ENCODE data around the gene CPEB3.
"Not testable (repeated sequence)": the region's sequence is repeated elsewhere in the genome, so short reads cannot be mapped to it uniquely, and the experiment has no call there.

Gene CPEB3

DNA sequence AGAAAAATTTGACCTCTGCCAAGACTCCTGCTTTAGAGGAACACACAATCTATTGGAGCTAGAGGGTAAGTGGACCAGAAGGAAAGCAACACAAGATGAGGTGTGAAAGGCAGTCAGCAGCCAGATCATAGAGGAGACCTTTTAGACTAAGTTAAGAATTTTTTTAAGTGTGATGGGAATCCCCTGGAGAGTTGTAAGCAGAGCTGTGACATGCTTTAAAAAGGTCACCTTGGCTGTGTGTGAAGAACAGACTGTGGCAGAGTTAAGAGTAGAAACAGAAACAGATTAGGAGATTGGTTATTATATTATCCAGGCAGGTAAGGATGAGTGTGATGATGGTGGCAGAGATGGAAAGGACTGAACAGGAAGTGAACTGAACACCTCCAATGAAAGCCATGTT lies 23.5 kb downstream of the CPEB3 start:
- DNase-seq (ENCODE audit: low read depth), result no peak

DNA sequence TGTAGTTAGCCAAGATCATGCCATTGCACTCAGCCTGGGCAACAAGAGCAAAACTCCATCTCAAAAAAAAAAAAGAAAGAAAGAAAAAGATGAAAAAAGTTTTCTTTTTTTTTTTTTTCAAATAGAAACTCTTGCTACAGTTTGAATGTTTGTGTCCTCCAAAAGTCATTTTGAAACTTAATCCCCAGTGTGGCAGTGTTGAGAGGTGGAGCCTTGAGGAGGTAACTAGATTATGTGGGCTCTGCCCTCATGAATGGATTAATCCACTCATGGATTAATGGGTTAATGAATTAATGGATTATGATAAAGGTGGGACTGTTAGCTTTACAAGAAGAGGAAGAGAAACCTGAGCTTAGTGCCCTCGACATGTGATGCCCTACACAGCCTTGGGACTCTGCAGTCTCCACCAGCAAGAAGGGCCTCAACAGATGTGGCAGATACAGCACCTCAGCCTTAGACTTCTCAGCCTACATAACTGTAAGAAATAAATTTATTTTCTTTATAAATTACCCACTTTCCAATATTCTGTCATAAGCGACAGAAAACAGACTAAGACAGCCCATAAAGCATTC lies 25.1 kb downstream of the CPEB3 start:
- no peak for DNase-seq (ENCODE audit: low read depth)

DNA sequence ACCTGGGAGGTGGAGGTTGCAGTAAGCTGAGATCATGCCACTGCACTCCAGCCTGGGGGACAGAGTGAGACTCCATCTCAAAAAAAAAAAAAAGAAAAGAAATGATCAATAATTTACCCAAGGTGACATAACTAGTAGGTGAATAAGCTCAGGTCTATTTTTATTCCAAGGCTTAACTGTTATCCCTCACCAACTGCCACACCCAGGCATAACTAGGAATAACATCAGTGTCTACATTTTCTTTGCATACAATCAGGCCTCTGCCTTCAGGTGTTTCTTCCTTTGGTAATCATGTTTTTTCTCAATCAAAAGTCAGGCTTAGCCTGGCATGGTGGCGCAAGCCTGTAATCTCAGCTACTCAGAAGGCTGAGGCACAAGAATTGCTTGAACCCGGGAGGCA lies 26.6 kb downstream of the CPEB3 start:
- no peak for DNase-seq (ENCODE audit: low read depth)

DNA sequence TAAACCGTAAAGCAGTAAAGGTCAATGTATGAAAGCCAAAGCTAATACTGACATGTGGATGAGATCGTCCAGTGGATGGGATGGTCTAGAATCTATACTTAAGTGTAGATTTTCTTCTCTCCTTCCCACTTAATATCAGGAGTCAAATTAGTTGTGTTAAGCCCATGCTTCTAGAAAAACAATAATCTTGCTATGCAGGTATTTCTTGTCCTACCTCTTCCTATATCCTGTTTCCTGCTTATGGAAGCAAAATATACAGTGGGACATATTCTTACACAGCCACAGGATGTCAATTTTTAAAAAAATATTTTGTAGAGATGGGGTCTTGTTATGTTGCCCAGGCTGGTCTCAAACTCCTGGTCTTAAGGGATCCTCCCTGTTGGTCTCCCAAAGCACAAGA lies 27.5 kb downstream of the CPEB3 start:
- DNase-seq (ENCODE audit: low read depth), result no peak

DNA sequence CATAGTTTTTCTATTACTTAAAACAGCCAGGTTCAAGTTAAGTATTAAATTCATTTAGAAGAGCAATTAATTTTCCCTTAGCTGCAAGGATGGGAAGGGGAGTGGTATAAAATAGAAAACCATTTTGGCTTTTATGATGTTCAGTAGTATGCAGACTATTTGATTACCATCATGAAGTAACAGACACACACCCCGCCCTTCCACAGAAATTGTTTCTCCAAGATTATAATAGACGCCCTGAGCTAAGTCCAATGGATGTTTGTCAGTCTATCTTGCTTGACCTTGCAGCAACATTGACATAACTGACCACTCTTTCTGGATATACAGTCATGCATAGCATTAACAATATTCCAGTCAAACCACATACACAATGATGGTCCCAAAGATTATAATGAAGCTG lies 42.3 kb downstream of the CPEB3 start:
- DNase-seq (ENCODE audit: low read depth), result no peak

DNA sequence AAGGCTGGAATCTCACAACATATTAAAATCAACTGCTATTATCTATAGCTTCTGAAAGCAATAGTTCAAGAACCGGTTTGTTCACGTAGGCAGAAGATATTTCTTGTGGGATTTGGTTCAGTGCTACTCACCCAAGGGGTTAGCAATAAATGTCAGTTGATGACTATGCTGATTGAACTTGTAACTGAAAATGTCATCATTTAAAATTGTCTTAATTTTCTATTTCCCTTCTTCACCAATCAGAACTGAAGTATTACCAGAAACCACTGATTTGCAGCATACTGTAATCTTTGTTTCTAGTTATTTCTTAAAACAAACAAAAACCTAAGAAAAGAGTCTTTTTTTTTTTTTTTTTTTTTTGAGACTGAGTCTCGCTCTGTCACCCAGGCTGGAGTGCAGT lies 46.1 kb downstream of the CPEB3 start:
- DNase-seq (ENCODE audit: low read depth), result no peak

DNA sequence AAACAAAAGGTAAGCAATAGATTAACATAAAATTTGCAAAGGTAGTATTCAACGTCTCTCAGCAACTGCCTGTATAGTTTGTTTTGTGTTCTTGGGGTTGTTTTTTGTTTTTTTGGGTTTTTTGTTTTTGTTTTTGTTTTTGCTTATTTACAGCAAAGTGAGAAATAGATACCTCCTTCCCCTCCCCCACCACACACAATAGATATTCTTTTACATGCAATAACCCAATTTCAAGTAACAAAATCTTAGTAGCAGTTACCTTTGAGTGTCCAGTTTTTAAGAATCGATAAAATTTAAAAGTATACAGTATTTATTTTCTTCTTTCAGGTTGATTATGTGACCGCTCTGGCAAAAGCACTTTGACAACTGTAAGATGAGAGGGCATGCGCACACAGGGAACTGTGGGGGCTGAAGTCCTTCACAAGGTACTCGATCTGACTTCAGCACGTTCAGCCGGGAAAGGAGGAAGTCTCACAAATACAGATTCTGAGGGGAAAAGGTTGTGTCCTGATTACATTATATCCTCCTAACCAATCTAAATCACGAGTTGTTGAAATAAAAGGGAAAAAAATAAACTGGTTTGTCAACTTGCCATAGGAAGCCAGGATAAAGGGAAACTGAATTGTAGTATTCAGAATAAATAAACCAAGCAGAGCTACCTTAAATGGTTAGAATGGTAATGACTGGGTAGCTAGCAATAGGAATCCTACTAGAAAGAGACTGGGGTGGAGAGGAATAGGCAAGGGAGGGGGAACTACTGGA lies 47.8 kb downstream of the CPEB3 start:
- peak; percentile 39 for DNase-seq (ENCODE audit: low read depth)

DNA sequence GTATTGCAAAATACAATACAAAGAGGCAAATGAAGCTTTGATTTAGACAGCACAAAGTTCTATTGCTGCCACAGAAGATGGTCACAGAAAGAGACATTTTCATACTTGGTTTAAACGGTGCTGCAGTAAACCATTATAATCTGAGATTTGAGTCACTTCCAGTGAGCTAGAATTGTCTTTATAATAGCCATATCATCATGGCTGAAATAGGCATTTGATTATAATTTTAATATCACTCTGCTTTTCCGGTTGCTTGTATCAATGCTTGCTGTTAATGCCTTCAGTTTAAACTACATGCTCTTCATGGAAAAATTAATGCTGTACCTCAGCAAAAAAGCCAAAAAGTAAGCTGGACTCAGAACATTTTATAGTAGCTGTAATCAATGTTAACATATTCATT lies 48.5 kb downstream of the CPEB3 start:
- no peak for DNase-seq (ENCODE audit: low read depth)

DNA sequence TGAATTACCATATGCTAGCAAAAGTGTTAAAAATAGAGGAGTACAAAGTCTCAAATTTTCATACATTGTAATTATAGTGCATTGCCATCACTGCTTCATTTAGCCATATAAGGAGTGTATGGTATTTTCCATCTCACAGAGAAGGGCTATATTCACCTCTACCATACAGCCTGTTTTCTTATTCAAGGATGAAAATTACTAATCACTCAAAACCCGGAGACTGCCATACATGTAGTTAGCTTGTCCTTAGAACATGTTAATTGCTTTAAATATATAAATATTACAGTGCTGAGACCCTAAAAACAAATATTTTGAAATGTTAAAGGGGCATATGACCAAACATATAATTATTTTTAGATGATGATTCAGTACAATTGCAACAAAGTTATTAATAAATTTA lies 49.4 kb downstream of the CPEB3 start:
- no peak for DNase-seq (ENCODE audit: low read depth)

DNA sequence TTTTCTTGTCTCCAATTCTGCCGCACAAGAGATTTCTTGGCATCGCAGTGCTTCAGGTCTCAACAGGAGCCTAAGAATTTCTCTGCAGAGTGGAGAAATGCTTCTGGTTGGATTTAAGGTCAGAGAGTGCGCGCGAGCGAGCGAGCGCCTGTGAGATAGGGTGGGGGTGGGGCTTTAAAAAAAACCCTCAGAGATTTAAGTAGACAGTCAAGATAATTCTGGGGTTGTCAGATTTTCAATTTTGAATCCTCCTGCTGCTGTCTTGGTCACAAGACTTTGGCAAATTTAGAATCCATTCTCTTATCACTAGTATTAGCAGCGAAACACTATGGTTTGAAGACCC lies 49.7 kb downstream of the CPEB3 start:
- DNase-seq (ENCODE audit: low read depth), result no peak

DNA sequence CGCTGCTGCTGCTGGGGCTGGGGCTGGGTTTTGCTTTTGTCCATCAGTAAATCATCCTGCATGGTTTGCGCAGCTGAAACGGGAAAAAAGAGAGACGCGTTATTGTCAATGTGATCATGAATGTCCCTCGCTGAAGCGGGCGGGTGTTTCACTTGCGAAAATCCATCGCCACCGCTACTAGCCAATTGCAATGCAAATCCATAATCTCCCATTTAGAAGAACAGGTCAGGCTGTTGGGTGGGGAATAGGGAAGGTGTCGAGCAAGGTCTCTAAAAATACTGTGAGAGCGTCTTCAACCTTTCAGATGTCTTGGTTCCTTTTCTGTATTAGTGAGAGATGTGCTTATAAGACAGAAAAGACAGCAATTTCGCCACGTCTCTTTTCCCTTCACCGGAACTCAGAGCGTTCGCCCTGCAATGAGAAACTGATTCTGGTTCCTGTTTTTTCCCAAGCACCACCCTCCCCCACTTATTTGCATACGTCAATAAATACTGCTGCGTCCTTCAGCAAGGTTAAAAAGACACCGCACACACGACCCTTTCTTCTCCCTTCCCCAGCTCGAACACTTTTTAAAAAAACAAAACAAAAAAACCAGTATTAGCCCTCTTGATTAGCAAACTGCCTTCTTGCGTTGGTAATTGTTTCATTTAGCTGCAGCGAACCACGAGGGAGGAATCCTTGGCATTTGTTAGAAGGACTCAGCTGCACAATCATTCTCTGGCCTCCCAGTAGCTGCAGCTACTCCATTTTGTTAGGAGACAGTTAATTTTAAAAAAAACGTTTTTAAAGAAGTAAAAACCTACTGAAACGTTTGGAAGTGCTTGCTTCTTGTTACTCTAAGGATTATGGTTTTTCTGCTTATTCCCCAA lies 50.4 kb downstream of the CPEB3 start:
- DNase-seq (ENCODE audit: low read depth), result peak; percentile 62

DNA sequence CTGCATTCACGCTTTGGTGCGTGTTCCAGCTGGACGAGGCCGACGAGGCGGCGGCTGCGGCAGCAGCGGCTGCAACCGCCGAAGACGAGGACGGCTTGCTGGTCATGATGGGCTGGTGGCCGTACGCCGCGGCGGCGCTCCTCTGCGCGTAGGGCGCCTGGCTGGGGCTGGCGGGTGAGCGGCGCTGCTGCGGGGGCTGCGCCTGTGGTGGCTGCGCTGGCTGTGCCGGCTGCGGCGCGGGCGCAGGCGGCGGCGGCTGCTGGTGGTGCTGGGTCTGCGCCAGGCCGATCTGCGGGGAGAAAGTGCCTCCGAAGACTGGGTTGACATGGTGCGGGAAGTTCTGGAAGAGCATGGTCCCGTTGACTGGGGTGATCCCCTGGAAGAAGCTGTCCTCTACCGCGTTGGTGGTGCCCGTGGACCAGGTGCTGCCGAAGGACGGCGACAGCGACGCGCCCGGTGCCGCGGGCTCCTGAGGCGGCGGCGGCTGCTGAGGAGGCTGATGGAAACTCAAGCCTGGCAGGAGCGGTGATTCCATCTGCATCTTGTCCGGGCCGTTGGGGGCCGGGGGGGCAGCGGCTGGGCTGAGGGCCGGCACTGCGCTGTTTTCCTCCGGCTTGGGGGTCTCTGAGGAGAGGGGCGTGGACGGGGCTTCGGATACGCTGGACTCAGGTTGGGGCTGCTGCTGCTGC lies 51.1 kb downstream of the CPEB3 start:
- peak; percentile 12 for DNase-seq (ENCODE audit: low read depth)

DNA sequence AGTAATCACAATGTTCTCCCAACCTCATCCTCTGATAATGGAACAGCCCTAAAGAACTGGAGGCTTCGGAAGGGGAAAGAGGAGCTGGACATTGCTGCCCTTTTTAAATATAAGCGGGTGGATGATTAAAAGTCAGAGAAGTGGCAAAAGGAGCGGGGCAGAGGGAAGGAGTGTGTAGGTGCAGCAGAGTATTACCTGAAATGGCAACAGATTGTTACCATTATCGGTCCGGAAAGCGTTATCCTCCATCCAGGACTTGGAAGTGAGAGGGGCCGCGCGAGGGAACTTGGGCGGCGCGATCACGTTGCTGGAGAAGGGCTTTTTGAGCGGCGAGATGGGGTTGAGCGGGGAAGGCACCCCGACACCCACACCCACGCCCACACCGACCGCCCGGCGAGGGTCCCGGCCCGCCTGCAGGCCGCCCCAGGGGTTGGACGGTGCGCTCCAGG lies 51.7 kb downstream of the CPEB3 start:
- DNase-seq (ENCODE audit: low read depth), result no peak

DNA sequence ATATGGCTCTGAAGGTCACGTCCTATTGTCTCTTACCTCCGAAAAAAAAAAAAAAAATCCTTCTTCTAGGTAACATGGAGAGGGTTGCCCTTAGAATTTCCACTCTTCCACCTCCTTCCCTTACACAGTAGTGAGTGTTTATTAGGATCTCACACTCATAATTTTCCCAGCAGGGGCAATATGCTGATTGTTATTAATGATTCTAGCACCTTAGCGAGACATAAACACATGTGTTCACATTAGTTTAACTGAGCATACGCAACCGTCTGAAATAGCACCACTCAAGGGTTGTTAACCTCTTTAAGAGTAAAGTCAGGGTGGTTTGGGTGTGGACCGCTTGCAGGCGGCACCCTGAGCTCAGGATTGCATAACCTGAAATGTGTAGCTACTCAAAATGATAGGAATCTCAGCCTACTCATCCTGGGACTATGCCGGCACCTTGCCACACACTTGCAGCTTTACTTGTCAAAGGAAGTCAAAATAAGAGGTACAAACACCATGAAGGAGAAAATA lies 52.2 kb downstream of the CPEB3 start:
- peak; percentile 44 for DNase-seq (ENCODE audit: low read depth)

DNA sequence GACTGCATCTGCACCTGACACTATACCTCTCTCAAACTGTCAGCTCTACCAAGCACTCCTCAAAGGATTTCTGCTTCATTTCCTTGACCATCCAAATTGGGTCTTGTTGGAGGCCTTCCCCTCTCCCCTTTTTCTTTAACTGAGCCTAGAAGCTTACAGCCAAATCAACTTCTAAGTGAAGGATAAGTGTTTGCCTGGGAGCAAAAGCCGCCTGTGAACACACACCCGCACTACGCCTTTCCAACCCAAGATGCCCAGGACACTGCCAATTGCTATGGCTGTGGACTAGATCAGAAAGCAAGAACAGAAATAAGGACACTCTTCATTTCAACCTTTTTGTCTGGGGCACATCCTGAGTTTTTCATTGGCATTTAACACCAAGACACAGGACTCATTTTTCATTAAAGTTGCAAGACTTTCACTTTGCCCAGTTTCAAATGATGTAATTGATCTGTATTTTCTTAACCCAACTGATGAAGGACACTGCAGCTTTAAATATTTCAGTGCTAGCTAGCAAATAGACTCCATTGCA lies 52.8 kb downstream of the CPEB3 start:
- no peak for DNase-seq (ENCODE audit: low read depth)

DNA sequence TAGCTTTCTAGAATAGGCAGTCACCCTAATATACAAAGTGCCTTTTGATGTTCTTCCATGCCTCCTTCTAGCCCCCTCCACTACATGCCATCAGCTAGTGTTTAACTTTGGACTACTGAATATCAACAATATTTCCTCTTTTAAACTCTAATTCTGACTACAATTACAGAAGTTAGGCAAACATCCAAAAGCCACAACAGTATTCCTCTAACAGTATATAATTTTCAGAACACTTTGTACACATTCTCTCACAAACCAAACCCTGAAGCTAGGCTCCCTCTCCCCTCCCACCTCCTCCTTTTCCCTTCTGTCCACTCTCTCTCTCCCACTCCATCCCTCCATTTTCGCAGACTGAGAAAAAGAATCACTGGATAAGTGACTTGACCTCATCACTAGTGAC lies 59.7 kb downstream of the CPEB3 start:
- DNase-seq (ENCODE audit: low read depth), result no peak

DNA sequence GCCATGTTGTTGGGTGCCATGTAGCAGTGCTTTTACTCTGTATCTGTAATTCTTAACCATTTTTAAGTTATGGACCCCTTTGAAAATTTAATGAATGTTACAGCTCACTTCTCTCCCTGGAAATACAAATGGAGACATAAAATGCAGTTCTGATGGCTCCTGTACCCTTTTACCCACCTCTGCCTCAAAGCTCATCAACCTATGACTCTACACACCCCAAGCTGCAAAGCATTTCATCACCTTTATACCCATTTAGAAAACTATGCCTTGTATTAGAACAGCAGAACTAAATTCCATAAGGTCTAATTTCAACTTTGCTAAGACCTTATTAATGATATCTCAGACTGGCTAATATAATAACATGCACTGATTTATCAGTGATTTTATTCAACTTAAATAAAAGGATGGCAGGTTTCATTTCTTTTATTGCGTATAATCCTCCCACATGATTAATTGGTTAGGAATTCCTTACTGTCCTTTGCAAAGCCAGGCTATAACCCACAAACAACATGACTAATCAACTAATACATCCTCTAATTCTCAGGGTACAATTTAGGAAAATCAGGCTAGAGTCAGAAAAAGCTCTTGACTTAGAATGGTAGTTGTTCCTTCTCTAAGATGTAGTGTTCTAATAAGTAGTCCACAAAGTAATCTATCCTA lies 68.1 kb downstream of the CPEB3 start:
- DNase-seq (ENCODE audit: low read depth), result peak; percentile 34

DNA sequence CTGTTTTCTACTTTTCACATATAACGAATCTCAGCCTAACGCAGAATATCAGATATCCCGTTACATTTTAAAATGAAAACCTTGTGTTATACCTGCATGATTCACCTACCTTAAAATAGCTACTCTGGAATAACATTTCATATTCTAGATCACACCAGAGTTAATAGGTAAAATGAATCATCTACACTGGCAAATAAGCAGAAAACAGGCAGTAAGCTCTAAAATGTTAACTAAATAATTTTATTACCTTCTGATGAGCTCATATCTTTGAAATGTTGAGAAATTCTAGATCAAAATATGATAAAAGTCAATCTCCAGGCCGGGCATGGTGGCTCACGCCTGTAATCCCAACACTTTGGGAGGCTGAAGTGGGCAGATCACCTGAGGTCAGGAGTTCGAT lies 71.3 kb downstream of the CPEB3 start:
- DNase-seq (ENCODE audit: low read depth), result no peak

DNA sequence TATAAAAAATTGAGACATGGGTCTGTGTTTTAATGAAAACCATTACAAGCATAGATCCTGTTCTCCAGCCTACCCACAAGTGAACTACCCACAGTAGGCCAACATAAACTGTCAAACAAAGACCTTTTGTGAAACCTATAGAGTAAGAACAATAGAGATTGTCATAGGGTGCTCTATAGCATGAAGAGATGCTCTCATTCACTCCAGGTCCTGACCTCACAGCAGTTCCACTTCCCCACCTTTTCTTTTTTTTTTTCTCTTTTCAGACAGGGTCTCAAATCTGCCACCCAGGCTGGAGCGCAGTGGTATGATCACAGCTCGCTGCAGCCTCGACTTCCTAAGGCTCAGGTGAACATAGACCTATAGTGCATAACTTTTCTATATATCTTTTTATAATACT lies 72.3 kb downstream of the CPEB3 start:
- DNase-seq (ENCODE audit: low read depth), result no peak

DNA sequence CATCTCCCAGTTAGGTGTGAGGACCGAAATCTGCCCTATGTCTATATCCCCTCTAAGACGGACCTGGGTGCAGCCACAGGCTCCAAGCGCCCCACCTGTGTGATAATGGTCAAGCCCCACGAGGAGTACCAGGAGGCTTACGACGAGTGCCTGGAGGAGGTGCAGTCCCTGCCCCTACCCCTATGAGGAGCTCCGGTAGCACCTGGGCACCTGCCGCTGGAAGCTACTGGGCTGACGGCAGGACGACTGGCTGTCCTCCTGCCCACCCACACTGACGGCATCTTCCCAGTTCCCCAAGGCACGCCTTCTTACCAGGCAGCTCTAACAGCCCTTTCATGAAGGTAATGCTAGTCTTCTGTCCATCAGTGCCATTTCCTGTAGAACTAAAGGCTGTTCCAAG lies 74.3 kb downstream of the CPEB3 start:
- DNase-seq (ENCODE audit: low read depth), result not testable (repeated sequence)

DNA sequence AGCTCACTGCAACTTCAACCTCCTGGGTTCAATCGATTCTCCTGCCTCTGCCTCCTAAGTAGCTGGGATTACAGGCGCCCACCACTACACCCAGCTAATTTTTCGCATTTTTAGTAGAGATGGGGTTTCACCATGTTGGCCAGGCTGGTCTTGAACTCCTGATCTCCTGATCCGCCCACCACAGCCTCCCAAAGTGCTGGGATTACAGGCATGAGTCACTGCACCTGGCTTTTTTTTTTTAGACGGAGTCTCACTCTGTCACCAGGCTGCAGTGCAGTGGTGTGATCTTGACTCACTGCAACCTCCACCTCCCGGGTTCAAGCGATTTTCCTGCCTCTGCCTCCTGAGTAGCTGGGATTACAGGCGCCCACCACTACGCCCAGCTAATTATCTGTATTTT lies 75.7 kb downstream of the CPEB3 start:
- not testable (repeated sequence) for DNase-seq (ENCODE audit: low read depth)

DNA sequence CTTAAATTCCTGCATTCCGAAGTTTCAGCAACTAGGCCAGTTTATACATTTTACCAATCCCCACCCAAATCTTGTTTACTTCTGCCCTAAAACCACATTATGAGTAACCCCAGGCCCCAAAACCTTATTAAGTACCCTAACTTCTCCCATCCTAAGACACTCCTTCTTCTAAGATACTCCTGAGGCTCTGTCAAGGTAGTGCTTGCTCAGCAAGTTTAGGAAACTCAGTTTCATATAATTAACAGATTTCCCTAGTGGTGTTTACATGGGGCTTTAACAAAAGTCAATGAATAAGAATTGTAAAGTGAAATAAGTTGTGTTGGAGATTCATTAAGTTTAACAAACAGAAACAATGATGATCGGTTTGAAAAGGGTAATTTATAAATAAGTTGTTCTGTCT lies 77.8 kb downstream of the CPEB3 start:
- DNase-seq (ENCODE audit: low read depth), result no peak

Measured in fibroblast of gingiva (primary cell).